HEK293 (cell line): ENCODE data around the gene WNT4.

Experiments
- CTCF ChIA-PET: fragments of 350-600 bp; formaldehyde crosslinking; extraction: SDS; loops from one replicate; lab custom pipeline; 2021; ENCODE audit warnings: antibody characterized with exemption; lab: Yijun Ruan, JAX
- POLR2A ChIA-PET: fragments of 300-600 bp; formaldehyde crosslinking; extraction: SDS; loops from one replicate; lab custom pipeline; 2020; ENCODE audit warnings: antibody characterized with exemption, inconsistent platforms; lab: Yijun Ruan, JAX
- H3K27ac ChIP-seq: fragments of 200-500 bp; sonication (Bioruptor generic); 2 replicates; pipeline ENCODE4 v1.5.1; 2014; ENCODE audit warnings: low read depth, low read length, control low read depth, inconsistent platforms; ENCODE audit errors: extremely low read depth
- H3K36me3 ChIP-seq, 2 experiments: fragments of 200-500 bp in 1 of 2; sonication (Bioruptor generic) in 1 of 2; 1 replicate in 1 of 2; 2 replicates in 1 of 2; pipeline ENCODE4 v1.5.1; 2014 to 2017; ENCODE audit warnings: inconsistent platforms in 2 of 2, low read length in 2 of 2; ENCODE audit not compliant: control insufficient read depth in 2 of 2, insufficient read depth in 1 of 2
- H3K4me1 ChIP-seq: fragments of 200-500 bp; sonication (Bioruptor generic); 2 replicates; pipeline ENCODE4 v1.5.1; 2014; ENCODE audit warnings: mild to moderate bottlenecking, low read length, inconsistent platforms; ENCODE audit not compliant: control insufficient read depth, insufficient read depth
- H3K4me3 ChIP-seq: 2 replicates; pipeline ENCODE4 v1.5.1; 2011; ENCODE audit warnings: low read depth, mild to moderate bottlenecking, control low read depth, low read length, moderate library complexity
- H3K9me3 ChIP-seq: fragments of 200-500 bp; sonication (Bioruptor generic); 2 replicates; pipeline ENCODE4 v1.5.1; 2014; ENCODE audit warnings: low read depth, low read length, inconsistent platforms; ENCODE audit not compliant: control insufficient read depth, insufficient read depth
- FEZF1 ChIP-seq: fragments of 450-650 bp; formaldehyde crosslinking; IDR thresholded peaks from 2 replicates; pipeline ENCODE4 v1.5.1; 2016; ENCODE audit warnings: missing biosample characterization, missing genetic modification characterization
- KLF8 ChIP-seq: fragments of 450-650 bp; formaldehyde crosslinking; IDR thresholded peaks from 2 replicates; pipeline ENCODE4 v1.5.1; 2016; ENCODE audit warnings: missing biosample characterization, missing genetic modification characterization
- ZBTB17 ChIP-seq: fragments of 450-650 bp; formaldehyde crosslinking; IDR thresholded peaks from 2 replicates; pipeline ENCODE4 v1.5.1; 2016; ENCODE audit warnings: missing biosample characterization, missing genetic modification characterization
- ZNF18 ChIP-seq: fragments of 450-650 bp; formaldehyde crosslinking; IDR thresholded peaks from 2 replicates; pipeline ENCODE4 v1.5.1; 2016; ENCODE audit warnings: missing biosample characterization, missing genetic modification characterization
- ZNF184 ChIP-seq: fragments of 450-650 bp; IDR thresholded peaks from 2 replicates; pipeline ENCODE4 v1.5.1; 2018; ENCODE audit warnings: missing biosample characterization, mild to moderate bottlenecking, missing genetic modification characterization
- ZNF311 ChIP-seq: fragments of 450-650 bp; formaldehyde crosslinking; IDR thresholded peaks from 2 replicates; pipeline ENCODE4 v1.5.1; 2017; ENCODE audit warnings: missing biosample characterization, missing genetic modification characterization, borderline replicate concordance
- ZNF324 ChIP-seq: fragments of 450-650 bp; formaldehyde crosslinking; IDR thresholded peaks from 2 replicates; pipeline ENCODE4 v1.5.1; 2016; ENCODE audit warnings: missing biosample characterization, missing genetic modification characterization
- ZNF350 ChIP-seq: fragments of 450-650 bp; formaldehyde crosslinking; IDR thresholded peaks from 2 replicates; pipeline ENCODE4 v1.5.0; 2017; ENCODE audit warnings: missing biosample characterization, mild to moderate bottlenecking, missing genetic modification characterization
- ZNF48 ChIP-seq: fragments of 450-650 bp; formaldehyde crosslinking; IDR thresholded peaks from 2 replicates; pipeline ENCODE4 v1.5.1; 2016; ENCODE audit warnings: missing biosample characterization, missing genetic modification characterization
- ZNF670 ChIP-seq: fragments of 450-650 bp; formaldehyde crosslinking; IDR thresholded peaks from 2 replicates; pipeline ENCODE4 v1.5.1; 2016; ENCODE audit warnings: missing biosample characterization, missing genetic modification characterization, low read depth
- ZNF677 ChIP-seq: fragments of 450-650 bp; IDR thresholded peaks from 2 replicates; pipeline ENCODE4 v1.5.0; 2018; ENCODE audit warnings: missing biosample characterization, mild to moderate bottlenecking, missing genetic modification characterization, moderate library complexity
- ZNF777 ChIP-seq: fragments of 450-650 bp; formaldehyde crosslinking; IDR thresholded peaks from 2 replicates; pipeline ENCODE4 v1.5.1; 2017; ENCODE audit warnings: missing biosample characterization, missing genetic modification characterization, borderline replicate concordance
- ZNF830 ChIP-seq: fragments of 450-650 bp; IDR thresholded peaks from 2 replicates; pipeline ENCODE4 v1.5.0; 2018; ENCODE audit warnings: missing biosample characterization, missing genetic modification characterization, low read depth, mild to moderate bottlenecking, moderate library complexity
- TF ChIP-seq, protein P1 (sequence below): fragments of 450-650 bp; formaldehyde crosslinking; IDR thresholded peaks from 2 replicates; pipeline ENCODE4 v1.5.1; 2016; ENCODE audit warnings: missing biosample characterization, missing genetic modification characterization, borderline replicate concordance
- TF ChIP-seq, protein P2 (sequence below): fragments of 450-650 bp; formaldehyde crosslinking; IDR thresholded peaks from 2 replicates; pipeline ENCODE4 v1.5.1; 2016; ENCODE audit warnings: missing biosample characterization, missing genetic modification characterization
- TF ChIP-seq, protein P3 (sequence below): fragments of 450-650 bp; formaldehyde crosslinking; IDR thresholded peaks from 2 replicates; pipeline ENCODE4 v1.5.1; 2016; ENCODE audit warnings: missing biosample characterization, missing genetic modification characterization
- TF ChIP-seq, protein P4 (sequence below): fragments of 450-650 bp; formaldehyde crosslinking; IDR thresholded peaks from 2 replicates; pipeline ENCODE4 v1.5.1; 2016; ENCODE audit warnings: missing biosample characterization, missing genetic modification characterization
- TF ChIP-seq, protein P5 (sequence below): fragments of 450-650 bp; formaldehyde crosslinking; IDR thresholded peaks from 2 replicates; pipeline ENCODE4 v1.5.1; 2016; ENCODE audit warnings: missing biosample characterization, missing genetic modification characterization

Gene WNT4

DNA sequence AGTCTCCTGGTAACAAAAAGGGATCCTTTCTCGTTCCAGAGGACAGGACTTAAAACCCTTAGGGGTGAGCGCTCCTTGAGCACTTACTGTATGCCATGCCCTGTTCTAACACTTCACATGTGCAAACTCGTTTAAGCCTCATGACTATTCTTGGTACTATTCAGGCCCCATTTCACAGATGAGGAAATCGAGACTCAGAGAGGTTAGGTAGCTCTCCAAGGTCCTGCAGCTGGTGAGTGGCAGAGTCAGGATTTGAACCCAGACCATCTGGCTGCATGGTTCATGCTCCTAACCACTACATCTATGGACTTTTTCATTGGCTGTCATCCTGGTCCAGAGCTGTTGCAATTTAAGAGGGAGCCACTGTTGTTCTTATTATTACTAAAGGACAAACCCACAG, 46.7 kb upstream of the WNT4 start:
- POLR2A ChIA-PET: no interaction called here
- TF ChIP-seq, protein P1, sequence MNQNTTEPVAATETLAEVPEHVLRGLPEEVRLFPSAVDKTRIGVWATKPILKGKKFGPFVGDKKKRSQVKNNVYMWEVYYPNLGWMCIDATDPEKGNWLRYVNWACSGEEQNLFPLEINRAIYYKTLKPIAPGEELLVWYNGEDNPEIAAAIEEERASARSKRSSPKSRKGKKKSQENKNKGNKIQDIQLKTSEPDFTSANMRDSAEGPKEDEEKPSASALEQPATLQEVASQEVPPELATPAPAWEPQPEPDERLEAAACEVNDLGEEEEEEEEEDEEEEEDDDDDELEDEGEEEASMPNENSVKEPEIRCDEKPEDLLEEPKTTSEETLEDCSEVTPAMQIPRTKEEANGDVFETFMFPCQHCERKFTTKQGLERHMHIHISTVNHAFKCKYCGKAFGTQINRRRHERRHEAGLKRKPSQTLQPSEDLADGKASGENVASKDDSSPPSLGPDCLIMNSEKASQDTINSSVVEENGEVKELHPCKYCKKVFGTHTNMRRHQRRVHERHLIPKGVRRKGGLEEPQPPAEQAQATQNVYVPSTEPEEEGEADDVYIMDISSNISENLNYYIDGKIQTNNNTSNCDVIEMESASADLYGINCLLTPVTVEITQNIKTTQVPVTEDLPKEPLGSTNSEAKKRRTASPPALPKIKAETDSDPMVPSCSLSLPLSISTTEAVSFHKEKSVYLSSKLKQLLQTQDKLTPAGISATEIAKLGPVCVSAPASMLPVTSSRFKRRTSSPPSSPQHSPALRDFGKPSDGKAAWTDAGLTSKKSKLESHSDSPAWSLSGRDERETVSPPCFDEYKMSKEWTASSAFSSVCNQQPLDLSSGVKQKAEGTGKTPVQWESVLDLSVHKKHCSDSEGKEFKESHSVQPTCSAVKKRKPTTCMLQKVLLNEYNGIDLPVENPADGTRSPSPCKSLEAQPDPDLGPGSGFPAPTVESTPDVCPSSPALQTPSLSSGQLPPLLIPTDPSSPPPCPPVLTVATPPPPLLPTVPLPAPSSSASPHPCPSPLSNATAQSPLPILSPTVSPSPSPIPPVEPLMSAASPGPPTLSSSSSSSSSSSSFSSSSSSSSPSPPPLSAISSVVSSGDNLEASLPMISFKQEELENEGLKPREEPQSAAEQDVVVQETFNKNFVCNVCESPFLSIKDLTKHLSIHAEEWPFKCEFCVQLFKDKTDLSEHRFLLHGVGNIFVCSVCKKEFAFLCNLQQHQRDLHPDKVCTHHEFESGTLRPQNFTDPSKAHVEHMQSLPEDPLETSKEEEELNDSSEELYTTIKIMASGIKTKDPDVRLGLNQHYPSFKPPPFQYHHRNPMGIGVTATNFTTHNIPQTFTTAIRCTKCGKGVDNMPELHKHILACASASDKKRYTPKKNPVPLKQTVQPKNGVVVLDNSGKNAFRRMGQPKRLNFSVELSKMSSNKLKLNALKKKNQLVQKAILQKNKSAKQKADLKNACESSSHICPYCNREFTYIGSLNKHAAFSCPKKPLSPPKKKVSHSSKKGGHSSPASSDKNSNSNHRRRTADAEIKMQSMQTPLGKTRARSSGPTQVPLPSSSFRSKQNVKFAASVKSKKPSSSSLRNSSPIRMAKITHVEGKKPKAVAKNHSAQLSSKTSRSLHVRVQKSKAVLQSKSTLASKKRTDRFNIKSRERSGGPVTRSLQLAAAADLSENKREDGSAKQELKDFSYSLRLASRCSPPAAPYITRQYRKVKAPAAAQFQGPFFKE (tag by site-specific recombination): no peak
- TF ChIP-seq, protein P2, sequence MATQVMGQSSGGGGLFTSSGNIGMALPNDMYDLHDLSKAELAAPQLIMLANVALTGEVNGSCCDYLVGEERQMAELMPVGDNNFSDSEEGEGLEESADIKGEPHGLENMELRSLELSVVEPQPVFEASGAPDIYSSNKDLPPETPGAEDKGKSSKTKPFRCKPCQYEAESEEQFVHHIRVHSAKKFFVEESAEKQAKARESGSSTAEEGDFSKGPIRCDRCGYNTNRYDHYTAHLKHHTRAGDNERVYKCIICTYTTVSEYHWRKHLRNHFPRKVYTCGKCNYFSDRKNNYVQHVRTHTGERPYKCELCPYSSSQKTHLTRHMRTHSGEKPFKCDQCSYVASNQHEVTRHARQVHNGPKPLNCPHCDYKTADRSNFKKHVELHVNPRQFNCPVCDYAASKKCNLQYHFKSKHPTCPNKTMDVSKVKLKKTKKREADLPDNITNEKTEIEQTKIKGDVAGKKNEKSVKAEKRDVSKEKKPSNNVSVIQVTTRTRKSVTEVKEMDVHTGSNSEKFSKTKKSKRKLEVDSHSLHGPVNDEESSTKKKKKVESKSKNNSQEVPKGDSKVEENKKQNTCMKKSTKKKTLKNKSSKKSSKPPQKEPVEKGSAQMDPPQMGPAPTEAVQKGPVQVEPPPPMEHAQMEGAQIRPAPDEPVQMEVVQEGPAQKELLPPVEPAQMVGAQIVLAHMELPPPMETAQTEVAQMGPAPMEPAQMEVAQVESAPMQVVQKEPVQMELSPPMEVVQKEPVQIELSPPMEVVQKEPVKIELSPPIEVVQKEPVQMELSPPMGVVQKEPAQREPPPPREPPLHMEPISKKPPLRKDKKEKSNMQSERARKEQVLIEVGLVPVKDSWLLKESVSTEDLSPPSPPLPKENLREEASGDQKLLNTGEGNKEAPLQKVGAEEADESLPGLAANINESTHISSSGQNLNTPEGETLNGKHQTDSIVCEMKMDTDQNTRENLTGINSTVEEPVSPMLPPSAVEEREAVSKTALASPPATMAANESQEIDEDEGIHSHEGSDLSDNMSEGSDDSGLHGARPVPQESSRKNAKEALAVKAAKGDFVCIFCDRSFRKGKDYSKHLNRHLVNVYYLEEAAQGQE (tag by site-specific recombination): 0 out of 2 replicates have a peak, but pooled peaks have one; percentile 50
- TF ChIP-seq, all 188 proteins: peak for 1
- Histone ChIP-seq H3K4me1 (no peaks in the 10 kb centered on the region), H3K9me3 (no peaks in the 10 kb centered on the region), H3K27ac (no peak overlapping the region), H3K36me3 (no peaks in the 10 kb centered on the region), H3K4me3 (no peak overlapping the region)
- CTCF ChIA-PET: no interaction called here

DNA sequence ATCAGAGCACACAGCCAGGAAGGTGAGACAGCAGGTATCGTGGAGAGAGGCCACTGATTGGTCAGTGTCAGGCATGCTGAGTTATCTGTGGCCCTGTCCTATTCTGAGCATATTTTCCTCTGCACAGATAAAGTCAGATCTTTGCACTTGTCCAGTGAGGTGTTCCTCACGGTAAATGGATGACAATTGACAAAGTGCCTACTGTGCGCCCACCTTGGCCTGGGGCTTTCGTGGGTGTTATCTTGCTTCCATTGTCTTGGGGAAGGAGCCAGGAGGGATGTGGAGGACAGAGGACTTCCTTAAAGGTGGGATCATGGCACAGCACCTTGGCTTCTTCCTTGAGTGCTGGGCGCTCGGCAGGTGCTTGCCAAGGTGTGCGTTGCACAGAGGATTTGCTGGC, 46.0 kb upstream of the WNT4 start:
- CTCF ChIA-PET: no interaction called here
- Histone ChIP-seq H3K27ac (no peak overlapping the region), H3K4me1 (no peaks in the 10 kb centered on the region), H3K4me3 (no peak overlapping the region), H3K9me3 (no peaks in the 10 kb centered on the region), H3K36me3 (no peaks in the 10 kb centered on the region)
- POLR2A ChIA-PET: no interaction called here
- TF ChIP-seq, protein P3, sequence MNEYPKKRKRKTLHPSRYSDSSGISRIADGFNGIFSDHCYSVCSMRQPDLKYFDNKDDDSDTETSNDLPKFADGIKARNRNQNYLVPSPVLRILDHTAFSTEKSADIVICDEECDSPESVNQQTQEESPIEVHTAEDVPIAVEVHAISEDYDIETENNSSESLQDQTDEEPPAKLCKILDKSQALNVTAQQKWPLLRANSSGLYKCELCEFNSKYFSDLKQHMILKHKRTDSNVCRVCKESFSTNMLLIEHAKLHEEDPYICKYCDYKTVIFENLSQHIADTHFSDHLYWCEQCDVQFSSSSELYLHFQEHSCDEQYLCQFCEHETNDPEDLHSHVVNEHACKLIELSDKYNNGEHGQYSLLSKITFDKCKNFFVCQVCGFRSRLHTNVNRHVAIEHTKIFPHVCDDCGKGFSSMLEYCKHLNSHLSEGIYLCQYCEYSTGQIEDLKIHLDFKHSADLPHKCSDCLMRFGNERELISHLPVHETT (tag by site-specific recombination): no peak
- TF ChIP-seq ZNF311 (tag by site-specific recombination): no peak

DNA sequence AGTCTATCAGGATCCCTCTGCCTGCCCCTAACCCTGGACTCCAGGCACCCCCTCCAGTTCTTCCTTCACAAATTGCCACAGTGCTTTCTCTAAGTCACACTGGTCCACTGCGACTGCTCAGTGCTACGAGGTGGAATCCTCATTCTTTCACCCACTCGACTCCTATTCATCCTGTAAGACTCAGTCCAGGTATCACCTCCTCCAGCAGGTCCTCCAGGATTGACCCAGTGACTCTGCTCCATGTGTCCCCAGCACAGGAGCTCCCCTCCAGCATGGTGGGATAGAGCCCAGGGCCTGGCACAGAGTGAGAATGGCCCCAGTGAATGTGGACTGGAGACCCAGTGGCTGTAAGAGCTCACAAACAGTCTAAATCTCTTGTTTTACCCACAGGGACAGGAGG, 45.5 kb upstream of the WNT4 start:
- Histone ChIP-seq H3K9me3 (no peaks in the 10 kb centered on the region), H3K36me3 (no peaks in the 10 kb centered on the region), H3K4me3 (no peak overlapping the region), H3K27ac (no peak overlapping the region), H3K4me1 (no peaks in the 10 kb centered on the region)
- ChIA-PET POLR2A (no interaction called here), CTCF (no interaction called here)
- TF ChIP-seq, protein P4, sequence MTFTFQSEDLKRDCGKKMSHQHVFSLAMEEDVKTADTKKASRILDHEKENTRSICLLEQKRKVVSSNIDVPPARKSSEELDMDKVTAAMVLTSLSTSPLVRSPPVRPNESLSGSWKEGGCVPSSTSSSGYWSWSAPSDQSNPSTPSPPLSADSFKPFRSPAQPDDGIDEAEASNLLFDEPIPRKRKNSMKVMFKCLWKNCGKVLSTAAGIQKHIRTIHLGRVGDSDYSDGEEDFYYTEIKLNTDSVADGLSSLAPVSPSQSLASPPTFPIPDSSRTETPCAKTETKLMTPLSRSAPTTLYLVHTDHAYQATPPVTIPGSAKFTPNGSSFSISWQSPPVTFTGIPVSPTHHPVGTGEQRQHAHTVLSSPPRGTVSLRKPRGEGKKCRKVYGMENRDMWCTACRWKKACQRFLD (tag by site-specific recombination): no peak
- no peak for TF ChIP-seq ZNF830 (tag by site-specific recombination)
- no peak for TF ChIP-seq ZNF350 (tag by site-specific recombination)
- no peak for TF ChIP-seq ZNF777 (tag by site-specific recombination)
- no peak for TF ChIP-seq ZNF48 (tag by site-specific recombination)
- TF ChIP-seq, protein P5, sequence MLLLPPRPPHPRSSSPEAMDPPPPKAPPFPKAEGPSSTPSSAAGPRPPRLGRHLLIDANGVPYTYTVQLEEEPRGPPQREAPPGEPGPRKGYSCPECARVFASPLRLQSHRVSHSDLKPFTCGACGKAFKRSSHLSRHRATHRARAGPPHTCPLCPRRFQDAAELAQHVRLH: no peak
- TF ChIP-seq FEZF1 (tag by site-specific recombination): no peak
- no peak for TF ChIP-seq ZNF18 (tag by site-specific recombination)
- no peak for TF ChIP-seq ZNF677 (tag by site-specific recombination)
- no peak for TF ChIP-seq ZNF670 (tag by site-specific recombination)
- no peak for TF ChIP-seq ZNF324 (tag by site-specific recombination)
- no peak for TF ChIP-seq KLF8 (tag by site-specific recombination)
- no peak for TF ChIP-seq ZNF184
- no peak for TF ChIP-seq ZBTB17
